K562 (cell line): ENCODE results near the gene PLEKHA6. TPM values are rescaled to one million over a fixed set of nuclear protein-coding genes. Genes with fewer than 3 reads are reported as not detected.

Source experiments
- ATAC-seq: fragments of 200-7000 bp; cut with Tn5 transposase; 3 replicates; pipeline ENCODE4 v1.9.1; 2020; ENCODE audit warnings: moderate library complexity
- BruUV-seq: library from RNA; stranded (reverse); fragments of 400-500 nt; replicated peaks from 2 replicates; lab custom pipeline; 2021; lab: Mats Ljungman, UMichigan
- CTCF ChIA-PET: fragments of 300-600 bp; formaldehyde crosslinking; extraction: SDS; loops from one replicate; lab custom pipeline; 2021; ENCODE audit warnings: low intra/inter-chr PET ratio; lab: Yijun Ruan, JAX
- POLR2A ChIA-PET: fragments of 300-600, 350-650 bp; sonication (Branson Sonifier 250); formaldehyde crosslinking; extraction: SDS; loops from one replicate; lab custom pipeline; 2021; ENCODE audit warnings: antibody characterized with exemption, inconsistent platforms; lab: Yijun Ruan, JAX
- DNase-seq, 4 experiments: peaks; one replicate each; pipeline versions ENCODE4 v3.0.0 to v3.0.0-alpha.2; 2011 to 2018; ENCODE audit warnings: low spot score in 3 of 4, mixed read lengths in 3 of 4; ENCODE audit errors: extremely low read depth in 1 of 4
- FAIRE-seq: peaks from 2 replicates; lab custom pipeline; 2011; peaks lifted over from hg19 to GRCh38; lab: Jason Lieb, UNC
- H2AFZ ChIP-seq: 2 replicates; pipeline ENCODE4 v1.6.0; 2011; ENCODE audit warnings: low read depth, low read length, control low read depth, inconsistent platforms
- H3K27ac ChIP-seq: fragments of 200-600 bp; 3 replicates; pipeline ENCODE4 v1.8.0; 2011; ENCODE audit warnings: low read depth, mild to moderate bottlenecking, control low read depth, inconsistent platforms, low read length, moderate library complexity, mixed read lengths; ENCODE audit errors: extremely low read depth
- H3K27me3 ChIP-seq, 2 experiments: fragments of 300-600 bp in 1 of 2; 2 replicates in 1 of 2; 3 replicates in 1 of 2; pipeline versions ENCODE4 v1.6.0 to v1.8.0; 2011; ENCODE audit warnings: inconsistent platforms in 2 of 2, low read length in 2 of 2, mild to moderate bottlenecking in 1 of 2, mixed read lengths in 1 of 2, moderate library complexity in 1 of 2; ENCODE audit not compliant: control insufficient read depth in 2 of 2, insufficient read depth in 2 of 2
- H3K36me3 ChIP-seq: fragments of 300-600 bp; 3 replicates; pipeline ENCODE4 v1.8.0; 2011; ENCODE audit warnings: mild to moderate bottlenecking, low read length, inconsistent platforms; ENCODE audit not compliant: control insufficient read depth, insufficient read depth
- H3K4me1 ChIP-seq, 2 experiments: fragments of 200-600 bp in 1 of 2; replicated peaks in 1 of 2; 2 replicates in 1 of 2; 3 replicates in 1 of 2; pipeline versions ENCODE4 v1.5.1 to v1.8.0; 2011; ENCODE audit warnings: inconsistent platforms in 2 of 2, low read length in 2 of 2, mild to moderate bottlenecking in 1 of 2, mixed read lengths in 1 of 2, moderate library complexity in 1 of 2; ENCODE audit not compliant: control insufficient read depth in 2 of 2, insufficient read depth in 2 of 2
- H3K4me2 ChIP-seq: 2 replicates; pipeline ENCODE4 v1.6.1; 2011; ENCODE audit warnings: low read length, control low read depth, inconsistent platforms, mixed read lengths; ENCODE audit not compliant: insufficient read depth
- H3K4me3 ChIP-seq: fragments of 200-600 bp; sonication (generic), shearing (Covaris generic); 2 replicates; pipeline ENCODE4 v1.5.1; 2016; ENCODE audit warnings: control low read depth, inconsistent platforms
- H3K79me2 ChIP-seq: fragments of 200-600 bp; 3 replicates; pipeline ENCODE4 v1.8.0; 2011; ENCODE audit warnings: low read length, inconsistent platforms; ENCODE audit not compliant: control insufficient read depth, insufficient read depth
- H3K9ac ChIP-seq, 2 experiments: 2 replicates each; pipeline versions ENCODE4 v1.6.0 to v1.6.1; 2011; ENCODE audit warnings: low read depth in 2 of 2, low read length in 2 of 2, control low read depth in 1 of 2, inconsistent platforms in 1 of 2, mild to moderate bottlenecking in 1 of 2, mixed read lengths in 1 of 2; ENCODE audit not compliant: insufficient read depth in 1 of 2
- H3K9me1 ChIP-seq: one replicate; pipeline ENCODE4 v1.6.0; 2011; ENCODE audit warnings: inconsistent platforms, mild to moderate bottlenecking, low read length, moderate library complexity; ENCODE audit not compliant: control insufficient read depth, insufficient read depth
- H3K9me3 ChIP-seq: replicated peaks from 2 replicates; pipeline ENCODE4 v1.5.1; 2011; ENCODE audit warnings: low read depth, low read length, inconsistent platforms; ENCODE audit not compliant: control insufficient read depth, insufficient read depth
- H4K20me1 ChIP-seq: replicated peaks from 2 replicates; pipeline ENCODE4 v1.6.1; 2011; ENCODE audit warnings: low read length, inconsistent platforms, mixed read lengths; ENCODE audit not compliant: control insufficient read depth, insufficient read depth
- ATF1 ChIP-seq, 2 experiments: fragments of 450-650 bp in 1 of 2; IDR thresholded peaks; 2 replicates each; pipeline ENCODE4 v1.6.1; 2016; ENCODE audit warnings: missing compliant biosample characterization in 1 of 2, missing genetic modification characterization in 1 of 2
- DACH1 ChIP-seq: fragments of 450-650 bp; IDR thresholded peaks from 2 replicates; pipeline ENCODE4 v1.6.1; 2018; ENCODE audit not compliant: partially characterized antibody
- ZBTB12 ChIP-seq: fragments of 250-450 bp; sonication (Bioruptor Pico); IDR thresholded peaks from 2 replicates; pipeline ENCODE4 v1.4.0; 2020
- ZFP30 ChIP-seq: fragments of 250-450 bp; sonication (Bioruptor Pico); IDR thresholded peaks from 2 replicates; pipeline ENCODE4 v1.8.0; 2022; ENCODE audit warnings: moderate library complexity, mild to moderate bottlenecking, inconsistent platforms, borderline replicate concordance
- WGBS: fragments of 100-300 bp; shearing (Covaris generic); methylation state at CpG from one replicate; pipeline ENCODE4 v1.1.6; 2016; ENCODE audit warnings: low coverage, mixed read lengths; ENCODE audit not compliant: insufficient coverage; ENCODE audit errors: missing lambda C conversion rate; 5-methylcytosine and 5-hydroxymethylcytosine counted together
- in situ Hi-C: fragments of 300-500 bp; cut with MboI; formaldehyde crosslinking; loops from 4 replicates; pipeline ENCODE4 v1.15.0; 2018; ENCODE audit warnings: inconsistent platforms, mixed read lengths
- intact Hi-C: fragments of 100-400 bp; cut with micrococcal nuclease; formaldehyde crosslinking; loops from 2 replicates; pipeline ENCODE4 v1.14.2; 2022
- polyA plus RNA-seq, 8 experiments: library from polyadenylated mRNA; depleted of rRNA in 4 of 8; stranded (reverse) in 5 of 8; unstranded in 3 of 8; fragments of >200 nt; fragmentation: Nextera tagmentation in 2 of 8; fragmentation: Illumina TruSeq in 1 of 8; extraction: Ambion mirVana in 2 of 8; extraction: Trizol in 1 of 8; gene quantifications; 2 replicates each; pipeline versions ENCODE4 v1.2.1 to v1.2.3, GENCODE V29; 2011 to 2014; ENCODE audit warnings: inconsistent platforms in 1 of 8, missing spikeins in 1 of 8
- total RNA-seq, 7 experiments: library from RNA; depleted of rRNA in 6 of 7; stranded (reverse); fragments of >200 nt in 6 of 7; fragmentation: Illumina TruSeq in 2 of 7; extraction: Trizol in 2 of 7; gene quantifications; 2 replicates each; pipeline versions ENCODE4 v1.2.1 to v1.2.3, GENCODE V29; 2011 to 2021; ENCODE audit warnings: low replicate concordance in 1 of 7
- TF ChIP-seq, protein P1 (sequence below): sonication (generic); formaldehyde crosslinking; IDR thresholded peaks from 2 replicates; pipeline ENCODE4 v1.9.0; 2022; ENCODE audit warnings: mild to moderate bottlenecking, missing genetic modification reagents
- TF ChIP-seq, protein P2 (sequence below), 2 experiments: fragments of 450-650 bp; IDR thresholded peaks; 2 replicates each; pipeline ENCODE4 v1.6.1; 2016; ENCODE audit warnings: mild to moderate bottlenecking in 2 of 2, borderline replicate concordance in 1 of 2, low read depth in 1 of 2, moderate library complexity in 1 of 2
- TF ChIP-seq, protein P3 (sequence below), 2 experiments: fragments of 450-650 bp in 1 of 2; sonication (generic) in 1 of 2; formaldehyde crosslinking in 1 of 2; IDR thresholded peaks in 1 of 2; conservative IDR thresholded peaks in 1 of 2; 2 replicates each; pipeline versions ENCODE4 v1.6.1 to v1.8.1; 2016 to 2023; ENCODE audit warnings: mild to moderate bottlenecking in 2 of 2, moderate library complexity in 2 of 2, inconsistent platforms in 1 of 2, missing genetic modification reagents in 1 of 2

The PLEKHA6 gene
- total and polyA plus RNA-seq, 9 of the 15 experiments (the other 6 are each of a cell fraction or from before 2014, with no cell fraction given): under 0.01 to 0.33 (median 0.01) TPM; not detected in 4

GRCh38 chr1:204261746-204262505, 97.8 kb downstream of the PLEKHA6 start:
- peaks cover 0 to 7% of the 10 kb centered on the region in 2 experiments; a peak in 2 of 5 replicates for H3K4me1 ChIP-seq
- POLR2A ChIA-PET: interaction anchor here (0.8 kb wide), 1 partner anchor 8 kb away, joined by 4 read pairs; no protein-coding TSS in a partner anchor
- BruUV-seq: no TSS peak

More at GRCh38 chr1:204261746-204262505, 97.8 kb downstream of the PLEKHA6 start:
- CTCF ChIA-PET: no interaction called here
- in situ Hi-C loops: no loop called here
- intact Hi-C loops: no loop called here
- Histone ChIP-seq H3K27ac (no peak overlapping the region), H3K9me1 (no peaks in the 10 kb centered on the region), H3K36me3 (no peaks in the 10 kb centered on the region), H3K4me3 (no peak overlapping the region), H3K27me3 (peaks cover 39 to 85% of the 10 kb centered on the region in 2 experiments; a peak in 4 of 5 replicates), H4K20me1 (peaks cover 14% of the 10 kb centered on the region; the same call in 1 of the 2 replicates), H3K79me2 (no peaks in the 10 kb centered on the region), H3K9ac (no peak overlapping the region), H3K9me3 (no peaks in the 10 kb centered on the region), H2AFZ (no peak overlapping the region), H3K4me2 (no peak overlapping the region)
- no peak for ATAC-seq
- no peak for TF ChIP-seq ATF1 (CRISPR knock-in tag; IDR thresholded peaks at IDR 0.05)
- TF ChIP-seq ATF1 (tag; IDR thresholded peaks at IDR 0.05): no peak
- TF ChIP-seq, protein P1, sequence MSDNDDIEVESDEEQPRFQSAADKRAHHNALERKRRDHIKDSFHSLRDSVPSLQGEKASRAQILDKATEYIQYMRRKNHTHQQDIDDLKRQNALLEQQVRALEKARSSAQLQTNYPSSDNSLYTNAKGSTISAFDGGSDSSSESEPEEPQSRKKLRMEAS (CRISPR knock-in tag): peak; percentile 17; the same call in 1 of the 2 replicates
- no peak for TF ChIP-seq ZFP30
- no peak for TF ChIP-seq DACH1
- no peak for TF ChIP-seq ZBTB12 (CRISPR knock-in tag)
- TF ChIP-seq, protein P2, sequence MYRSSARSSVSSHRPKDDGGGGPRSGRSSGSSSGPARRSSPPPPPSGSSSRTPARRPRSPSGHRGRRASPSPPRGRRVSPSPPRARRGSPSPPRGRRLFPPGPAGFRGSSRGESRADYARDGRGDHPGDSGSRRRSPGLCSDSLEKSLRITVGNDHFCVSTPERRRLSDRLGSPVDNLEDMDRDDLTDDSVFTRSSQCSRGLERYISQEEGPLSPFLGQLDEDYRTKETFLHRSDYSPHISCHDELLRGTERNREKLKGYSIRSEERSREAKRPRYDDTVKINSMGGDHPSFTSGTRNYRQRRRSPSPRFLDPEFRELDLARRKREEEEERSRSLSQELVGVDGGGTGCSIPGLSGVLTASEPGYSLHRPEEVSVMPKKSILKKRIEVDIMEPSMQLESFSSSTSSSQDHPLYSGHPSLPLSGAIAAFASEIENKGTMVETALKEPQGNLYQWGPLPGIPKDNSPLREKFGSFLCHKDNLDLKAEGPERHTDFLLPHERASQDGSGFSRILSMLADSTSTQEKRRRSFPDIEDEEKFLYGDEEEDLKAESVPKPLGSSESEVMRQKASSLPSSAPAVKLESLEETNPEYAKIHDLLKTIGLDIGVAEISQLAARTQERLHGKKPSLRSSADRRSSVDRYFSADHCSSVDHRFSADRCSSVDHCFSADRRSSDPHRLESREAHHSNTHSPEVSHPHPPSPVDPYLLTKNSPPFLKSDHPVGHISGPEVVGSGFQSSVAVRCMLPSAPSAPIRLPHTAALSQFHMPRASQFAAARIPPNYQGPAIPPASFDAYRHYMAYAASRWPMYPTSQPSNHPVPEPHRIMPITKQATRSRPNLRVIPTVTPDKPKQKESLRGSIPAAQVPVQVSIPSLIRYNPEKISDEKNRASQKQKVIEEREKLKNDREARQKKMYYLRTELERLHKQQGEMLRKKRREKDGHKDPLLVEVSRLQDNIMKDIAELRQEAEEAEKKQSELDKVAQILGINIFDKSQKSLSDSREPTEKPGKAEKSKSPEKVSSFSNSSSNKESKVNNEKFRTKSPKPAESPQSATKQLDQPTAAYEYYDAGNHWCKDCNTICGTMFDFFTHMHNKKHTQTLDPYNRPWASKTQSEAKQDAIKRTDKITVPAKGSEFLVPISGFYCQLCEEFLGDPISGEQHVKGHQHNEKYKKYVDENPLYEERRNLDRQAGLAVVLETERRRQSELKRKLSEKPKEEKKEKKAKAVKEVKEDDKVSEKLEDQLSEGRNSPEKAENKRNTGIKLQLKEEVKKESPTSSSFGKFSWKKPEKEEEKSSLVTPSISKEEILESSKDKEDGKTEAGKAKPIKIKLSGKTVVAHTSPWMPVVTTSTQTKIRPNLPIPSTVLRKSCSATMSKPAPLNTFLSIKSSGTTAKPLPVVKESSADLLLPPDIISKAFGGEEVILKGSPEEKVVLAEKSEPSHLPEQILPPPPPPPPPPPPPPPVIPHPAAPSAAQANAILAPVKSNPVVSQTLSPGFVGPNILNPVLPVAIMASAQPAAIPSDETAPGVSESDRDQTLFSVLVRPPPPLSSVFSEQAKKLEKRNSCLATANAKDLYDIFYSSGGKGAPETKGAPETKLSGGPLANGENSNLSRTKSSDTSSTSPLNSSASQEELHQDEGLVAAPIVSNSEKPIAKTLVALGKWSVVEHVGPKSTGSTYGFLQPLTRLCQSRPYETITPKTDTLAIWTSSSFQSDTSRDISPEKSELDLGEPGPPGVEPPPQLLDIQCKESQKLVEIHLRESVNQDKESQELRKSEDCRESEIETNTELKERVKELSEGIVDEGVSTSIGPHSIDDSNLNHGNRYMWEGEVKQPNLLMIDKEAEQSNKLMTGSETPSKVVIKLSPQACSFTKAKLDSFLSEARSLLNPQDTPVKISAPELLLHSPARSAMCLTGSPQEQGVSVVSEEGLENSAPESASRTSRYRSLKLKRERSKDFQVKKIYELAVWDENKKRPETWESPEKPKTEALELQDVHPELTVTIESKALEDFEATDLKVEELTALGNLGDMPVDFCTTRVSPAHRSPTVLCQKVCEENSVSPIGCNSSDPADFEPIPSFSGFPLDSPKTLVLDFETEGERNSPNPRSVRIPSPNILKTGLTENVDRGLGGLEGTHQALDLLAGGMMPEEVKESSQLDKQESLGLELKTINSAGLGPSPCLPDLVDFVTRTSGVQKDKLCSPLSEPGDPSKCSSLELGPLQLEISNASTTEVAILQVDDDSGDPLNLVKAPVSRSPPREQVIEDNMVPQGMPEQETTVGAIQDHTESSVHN (IDR thresholded peaks at IDR 0.05; ENCODE audit: borderline replicate concordance in 1 of 2, low read depth in 1 of 2): no peak
- TF ChIP-seq, protein P3, sequence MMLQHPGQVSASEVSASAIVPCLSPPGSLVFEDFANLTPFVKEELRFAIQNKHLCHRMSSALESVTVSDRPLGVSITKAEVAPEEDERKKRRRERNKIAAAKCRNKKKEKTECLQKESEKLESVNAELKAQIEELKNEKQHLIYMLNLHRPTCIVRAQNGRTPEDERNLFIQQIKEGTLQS (IDR thresholded peaks at IDR 0.05): no peak
- TF ChIP-seq, protein P3 (CRISPR knock-in tag; conservative IDR thresholded peaks at IDR 0.05): no peak
- 1% methylated on average over 13 of the region's 13 CpGs for WGBS
- no peak for DNase-seq
- FAIRE-seq: peak; percentile 70
